ENCODE data around the gene F5. TPM values are rescaled to one million over a fixed set of nuclear protein-coding genes. Genes with fewer than 3 reads are reported as not detected.

The F5 gene
- total RNA-seq, 4 donors from 2014 or later = 0.32 to 0.82 (median 0.37) TPM; not detected in 1

DNA sequence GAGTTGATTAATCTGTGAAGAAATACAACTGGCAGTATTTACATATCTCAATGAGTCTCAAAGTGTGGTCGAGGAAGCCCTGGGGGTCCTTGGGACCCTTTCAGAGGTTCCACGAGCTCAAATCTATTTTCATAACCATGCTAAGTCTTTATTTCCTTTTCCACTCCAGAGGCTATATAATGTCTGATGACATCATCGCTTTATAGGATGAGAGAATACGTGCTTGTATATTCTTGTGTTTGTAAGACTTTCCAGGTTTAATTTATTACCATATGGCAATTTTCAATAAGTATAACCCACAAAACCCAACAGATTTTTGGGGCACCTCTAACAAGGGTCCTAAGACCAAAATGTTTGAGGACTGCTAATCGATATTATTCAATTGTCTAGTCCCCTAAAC is 99.1 kb downstream of the F5 start:
- Histone ChIP-seq H3K4me3 (peak overlapping the region in 2 of 4 donors; percentile 87 to 97), H3K27ac (peak overlapping the region; percentile 97 to 99 (median 98)), H3K27me3 (no peaks in the 10 kb centered on the region), H3K9me3 (no peaks in the 10 kb centered on the region), H3K36me3 (no peaks in the 10 kb centered on the region), H3K4me1 (peaks cover 0 to 37% (median 24%) of the 10 kb centered on the region in 4 donors)
- in situ Hi-C loops (cut with MboI; ENCODE audit: low pct_ligation_motif_present in 1 of 4, low pct_unique_long_range_greater_than_20kb in 1 of 4, low sequenced_read_pairs in 3 of 4) (loop anchor here in 1 of 4 donors (10.0 kb wide), 1 partner anchor 58 kb away; no protein-coding TSS in a partner anchor), intact Hi-C loops (cut with DNase I; ENCODE audit: low total_unique reads) (no loop called here)
- no peak for DNase-seq
- 62 to 68% methylated on average over 5 of the region's 5 CpGs for WGBS, 2 donors (ENCODE audit: low coverage in 1 of 2)
- TF ChIP-seq POLR2A (IDR thresholded peaks at IDR 0.05) (no peak), POLR2AphosphoS5 (IDR thresholded peaks at IDR 0.05) (no peak), EP300 (IDR thresholded peaks at IDR 0.05; ENCODE audit: low read depth) (no peak)
- TF ChIP-seq, protein P1, sequence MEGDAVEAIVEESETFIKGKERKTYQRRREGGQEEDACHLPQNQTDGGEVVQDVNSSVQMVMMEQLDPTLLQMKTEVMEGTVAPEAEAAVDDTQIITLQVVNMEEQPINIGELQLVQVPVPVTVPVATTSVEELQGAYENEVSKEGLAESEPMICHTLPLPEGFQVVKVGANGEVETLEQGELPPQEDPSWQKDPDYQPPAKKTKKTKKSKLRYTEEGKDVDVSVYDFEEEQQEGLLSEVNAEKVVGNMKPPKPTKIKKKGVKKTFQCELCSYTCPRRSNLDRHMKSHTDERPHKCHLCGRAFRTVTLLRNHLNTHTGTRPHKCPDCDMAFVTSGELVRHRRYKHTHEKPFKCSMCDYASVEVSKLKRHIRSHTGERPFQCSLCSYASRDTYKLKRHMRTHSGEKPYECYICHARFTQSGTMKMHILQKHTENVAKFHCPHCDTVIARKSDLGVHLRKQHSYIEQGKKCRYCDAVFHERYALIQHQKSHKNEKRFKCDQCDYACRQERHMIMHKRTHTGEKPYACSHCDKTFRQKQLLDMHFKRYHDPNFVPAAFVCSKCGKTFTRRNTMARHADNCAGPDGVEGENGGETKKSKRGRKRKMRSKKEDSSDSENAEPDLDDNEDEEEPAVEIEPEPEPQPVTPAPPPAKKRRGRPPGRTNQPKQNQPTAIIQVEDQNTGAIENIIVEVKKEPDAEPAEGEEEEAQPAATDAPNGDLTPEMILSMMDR (IDR thresholded peaks at IDR 0.05) = no peak

DNA sequence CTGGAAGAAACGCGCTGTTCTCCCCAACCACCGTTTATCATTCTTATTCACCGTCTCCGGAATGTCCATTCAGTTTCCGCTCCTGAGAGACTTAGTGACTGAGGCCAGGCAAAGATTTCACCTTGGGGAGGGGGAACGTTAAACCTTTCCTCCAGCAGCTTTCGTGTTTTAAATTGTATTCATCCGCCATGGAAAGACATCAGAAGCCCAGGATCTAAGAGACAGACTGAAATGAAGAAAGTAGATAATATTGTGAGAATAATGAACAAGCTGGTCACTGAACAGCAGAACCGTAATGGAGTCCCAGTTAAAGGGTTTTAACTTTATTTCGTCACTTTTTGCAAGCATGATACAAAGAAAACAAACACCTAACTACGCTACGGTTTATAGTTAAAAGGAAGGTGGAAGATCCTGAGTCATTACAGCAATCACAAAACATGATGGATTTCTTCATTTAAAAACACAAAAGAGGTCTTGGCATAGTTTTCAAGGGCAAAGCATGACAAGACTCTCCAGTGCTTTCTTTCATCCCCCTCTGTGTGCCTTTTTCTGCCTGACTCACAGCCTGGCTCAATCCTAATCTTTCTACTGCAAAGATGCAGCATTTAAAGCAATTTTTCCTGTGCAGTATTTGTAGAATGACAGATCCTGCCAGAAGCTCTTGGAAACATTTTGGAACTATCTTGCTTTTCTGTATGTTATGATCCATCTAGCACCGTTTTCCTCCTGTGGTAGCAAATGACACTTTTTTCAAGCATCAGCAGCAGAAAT is 99.8 kb downstream of the F5 start:
- DNase-seq = no peak
- TF ChIP-seq POLR2AphosphoS5 (IDR thresholded peaks at IDR 0.05) = no peak
- no peak for TF ChIP-seq EP300 (IDR thresholded peaks at IDR 0.05; ENCODE audit: low read depth)
- TF ChIP-seq, protein P1 (IDR thresholded peaks at IDR 0.05) = no peak
- no peak for TF ChIP-seq POLR2A (IDR thresholded peaks at IDR 0.05)
- Histone ChIP-seq H3K4me1 (peaks cover 0 to 37% (median 24%) of the 10 kb centered on the region in 4 donors), H3K27me3 (no peaks in the 10 kb centered on the region), H3K4me3 (peak overlapping the region; percentile 1 to 97 (median 78)), H3K36me3 (no peaks in the 10 kb centered on the region), H3K27ac (peak overlapping the region; percentile 97 to 99 (median 98)), H3K9me3 (no peaks in the 10 kb centered on the region)
- 5 to 12% methylated on average over 6 to 14 of the region's 14 CpGs for WGBS, 2 donors (ENCODE audit: low coverage in 1 of 2)
- in situ Hi-C loops (cut with MboI; ENCODE audit: low pct_ligation_motif_present in 1 of 4, low pct_unique_long_range_greater_than_20kb in 1 of 4, low sequenced_read_pairs in 3 of 4) (loop anchor here in 1 of 4 donors (10.0 kb wide), 1 partner anchor 58 kb away; no protein-coding TSS in a partner anchor), intact Hi-C loops (cut with DNase I; ENCODE audit: low total_unique reads) (no loop called here)

DNA sequence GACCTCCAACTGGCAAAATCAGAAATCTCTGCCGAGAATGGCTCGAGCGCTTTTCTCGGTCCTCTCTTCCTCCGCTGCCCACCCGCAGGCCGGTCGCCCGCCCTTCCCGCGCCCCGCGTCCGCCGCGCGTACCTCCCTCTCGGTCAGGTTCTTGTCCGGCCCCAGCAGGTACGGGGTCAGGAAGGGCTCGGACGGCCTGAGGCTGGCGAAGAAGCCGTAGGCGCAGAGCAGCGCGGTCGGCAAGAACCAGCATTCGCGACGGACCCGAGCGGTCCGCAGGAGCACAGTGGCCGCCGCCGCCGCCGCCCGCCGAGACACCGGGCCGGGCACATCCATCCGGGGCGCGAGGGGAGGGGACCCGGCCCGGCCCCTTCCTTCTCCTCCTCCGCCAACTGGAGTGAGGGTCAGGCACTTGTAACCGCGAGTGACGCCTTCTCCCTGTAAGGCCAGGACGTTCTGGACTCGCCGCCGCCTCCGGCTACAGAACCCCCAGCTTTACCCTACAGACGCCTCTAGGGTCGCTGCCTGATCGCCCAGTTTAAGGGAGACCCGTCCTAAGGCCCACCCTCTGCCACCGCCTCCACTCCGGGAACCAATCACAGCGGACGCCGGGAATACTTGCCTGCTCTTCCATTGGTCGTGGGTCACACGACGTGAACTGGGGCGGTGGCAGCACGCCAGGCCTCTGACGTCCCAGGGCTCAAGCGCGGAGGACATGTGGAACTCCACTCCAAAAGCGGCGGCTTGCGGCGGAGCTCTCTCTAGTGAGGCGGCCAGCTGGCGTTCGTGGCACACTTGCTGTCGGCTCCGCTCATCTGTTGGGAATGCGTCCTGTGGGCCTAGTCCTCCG is 100.6 kb downstream of the F5 start, which contains the start of gene SLC19A2:
Gene SLC19A2, minus strand, starts transcription at position 514 of the 850 bp plus-strand sequence. Its CDS starts 178 bp downstream, at position 336.
- no peaks in the 10 kb centered on the region for H3K27me3 ChIP-seq
- peak within 1 kb of the TSS; percentile 70 to 97 (median 90) for H3K4me3 ChIP-seq
- H3K4me1 ChIP-seq = peaks cover 0 to 37% (median 24%) of the 10 kb centered on the region in 4 donors
- no peaks in the 10 kb centered on the region for H3K36me3 ChIP-seq
- peak within 1 kb of the TSS; percentile 97 to 99 (median 98) for H3K27ac ChIP-seq
- WGBS, 2 donors (ENCODE audit: low coverage in 1 of 2) = 0% methylated on average over 59 of the region's 85 CpGs; no CpG with 5 or more reads in 1 of the 2 donors
- intact Hi-C loops (cut with DNase I; ENCODE audit: low total_unique reads) (no loop called here), in situ Hi-C loops (cut with MboI; ENCODE audit: low pct_ligation_motif_present in 1 of 4, low pct_unique_long_range_greater_than_20kb in 1 of 4, low sequenced_read_pairs in 3 of 4) (loop anchor here in 1 of 4 donors (10.0 kb wide), 1 partner anchor 59 kb away; no protein-coding TSS in a partner anchor)
- DNase-seq = peak; percentile 100
- TF ChIP-seq, protein P1 (IDR thresholded peaks at IDR 0.05) = peak in 2 of 5 experiments; percentile 27 to 51
- TF ChIP-seq POLR2A (IDR thresholded peaks at IDR 0.05) (peak; percentile 96), EP300 (IDR thresholded peaks at IDR 0.05; ENCODE audit: low read depth) (peak; percentile 99), POLR2AphosphoS5 (IDR thresholded peaks at IDR 0.05) (peak; percentile 95 to 97 (median 96))
- no peaks in the 10 kb centered on the region for H3K9me3 ChIP-seq
